OCI-LY7 (cell line): ENCODE measurements around the gene LRBA.

Source experiments
- CTCF ChIP-seq: fragments of 200-600 bp; sonication (generic); conservative IDR thresholded peaks from 2 replicates; pipeline ENCODE4 v1.5.1; 2014; ENCODE audit warnings: mild to moderate bottlenecking, antibody characterized with exemption, low read length, moderate library complexity, mixed read lengths
- EZH2phosphoT487 ChIP-seq: fragments of 200-600 bp; sonication (generic); IDR thresholded peaks from 2 replicates; pipeline ENCODE4 v1.6.1; 2018; ENCODE audit warnings: low read depth, borderline replicate concordance, mild to moderate bottlenecking, mixed run types, antibody characterized with exemption, low read length, moderate library complexity, mixed read lengths

- TF ChIP-seq CTCF (no peak), EZH2phosphoT487 (no peak)
These were observed 481.4 kb downstream of the LRBA start for GRCh38 chr4:150533673-150534072.
